Neural progenitor cell (in vitro differentiated cells): Measurements from ENCODE around the gene KRTAP12-2. TPM values are rescaled to one million over a fixed set of nuclear protein-coding genes. Genes with fewer than 3 reads are reported as not detected.
A peak's percentile ranks its signal among the peaks of the same experiment; 100 is the strongest.

Experiments used
- DNase-seq: peaks from one replicate; pipeline ENCODE4 v3.0.0-alpha.2; 2016; ENCODE audit warnings: low spot score
- H2AFZ ChIP-seq: fragments of 200-600 bp; sonication (generic); replicated peaks from 2 replicates; pipeline ENCODE4 v1.6.1; 2016; ENCODE audit warnings: antibody characterized with exemption
- H3F3A ChIP-seq: fragments of 200-600 bp; sonication (generic); 2 replicates; pipeline ENCODE4 v1.6.1; 2016; ENCODE audit warnings: antibody characterized with exemption, low read depth
- H3K27ac ChIP-seq: fragments of 200-600 bp; sonication (generic); 2 replicates; pipeline ENCODE4 v1.5.1; 2016; ENCODE audit warnings: mild to moderate bottlenecking
- H3K27me3 ChIP-seq: fragments of 200-600 bp; sonication (generic); 2 replicates; pipeline ENCODE4 v1.6.1; 2016; ENCODE audit warnings: mild to moderate bottlenecking, moderate library complexity
- H3K36me3 ChIP-seq: fragments of 200-600 bp; sonication (generic); 2 replicates; pipeline ENCODE4 v1.5.1; 2016
- H3K4me1 ChIP-seq: fragments of 200-600 bp; sonication (generic); 2 replicates; pipeline ENCODE4 v1.6.1; 2016; ENCODE audit warnings: mixed run types
- H3K4me2 ChIP-seq: fragments of 200-600 bp; sonication (generic); 2 replicates; pipeline ENCODE4 v1.6.1; 2016
- H3K4me3 ChIP-seq: fragments of 200-600 bp; sonication (generic); 2 replicates; pipeline ENCODE4 v1.5.1; 2016
- H3K79me2 ChIP-seq: fragments of 200-600 bp; sonication (generic); 2 replicates; pipeline ENCODE4 v1.6.1; 2016; ENCODE audit warnings: low read depth
- H3K9ac ChIP-seq: fragments of 200-600 bp; sonication (generic); 2 replicates; pipeline ENCODE4 v1.6.1; 2016
- H3K9me3 ChIP-seq: fragments of 200-600 bp; sonication (generic); 2 replicates; pipeline ENCODE4 v1.5.1; 2016; ENCODE audit warnings: low read depth
- H4K20me1 ChIP-seq: fragments of 200-600 bp; sonication (generic); 2 replicates; pipeline ENCODE4 v1.6.1; 2016; ENCODE audit warnings: low read depth
- H3K27ac Mint-ChIP-seq: 3 replicates; pipeline ENCODE4 v1.8.0; 2021; ENCODE audit warnings: mixed read lengths
- H3K27me3 Mint-ChIP-seq: 2 replicates; pipeline ENCODE4 v1.8.0; 2022; ENCODE audit warnings: low read depth, mild to moderate bottlenecking, inconsistent platforms, moderate library complexity, mixed read lengths; ENCODE audit not compliant: insufficient read depth
- H3K36me3 Mint-ChIP-seq: 3 replicates; pipeline ENCODE4 v1.8.0; 2021; ENCODE audit warnings: mixed read lengths
- H3K4me1 Mint-ChIP-seq: 3 replicates; pipeline ENCODE4 v1.8.0; 2021; ENCODE audit warnings: mixed read lengths
- H3K4me3 Mint-ChIP-seq: 3 replicates; pipeline ENCODE4 v1.8.0; 2021; ENCODE audit warnings: mild to moderate bottlenecking, moderate library complexity, mixed read lengths
- H3K9me3 Mint-ChIP-seq: 3 replicates; pipeline ENCODE4 v1.8.0; 2020; ENCODE audit warnings: mixed read lengths
- CTCF ChIP-seq: fragments of 200-600 bp; sonication (generic); IDR thresholded peaks from 2 replicates; pipeline ENCODE4 v1.5.1; 2017; ENCODE audit warnings: antibody characterized with exemption, mild to moderate bottlenecking
- EZH2 ChIP-seq: fragments of 200-600 bp; sonication (generic); IDR thresholded peaks from 2 replicates; pipeline ENCODE4 v1.6.1; 2017; ENCODE audit warnings: antibody characterized with exemption, mild to moderate bottlenecking, moderate library complexity
- EZH2phosphoT487 ChIP-seq: fragments of 200-600 bp; sonication (generic); IDR thresholded peaks from 2 replicates; pipeline ENCODE4 v1.6.1; 2017; ENCODE audit warnings: antibody characterized with exemption
- total RNA-seq: library from RNA; depleted of rRNA; stranded (reverse); fragments of >200 nt; gene quantifications from 2 replicates; pipeline ENCODE4 v1.2.3, GENCODE V29; 2015; ENCODE audit warnings: low replicate concordance

The KRTAP12-2 gene, protein sequence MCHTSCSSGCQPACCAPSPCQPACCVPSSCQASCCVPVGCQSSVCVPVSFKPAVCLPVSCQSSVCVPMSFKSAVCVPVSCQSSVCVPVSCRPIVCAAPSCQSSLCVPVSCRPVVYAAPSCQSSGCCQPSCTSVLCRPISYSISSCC
- total RNA-seq, result not detected in 2 replicates

DNA sequence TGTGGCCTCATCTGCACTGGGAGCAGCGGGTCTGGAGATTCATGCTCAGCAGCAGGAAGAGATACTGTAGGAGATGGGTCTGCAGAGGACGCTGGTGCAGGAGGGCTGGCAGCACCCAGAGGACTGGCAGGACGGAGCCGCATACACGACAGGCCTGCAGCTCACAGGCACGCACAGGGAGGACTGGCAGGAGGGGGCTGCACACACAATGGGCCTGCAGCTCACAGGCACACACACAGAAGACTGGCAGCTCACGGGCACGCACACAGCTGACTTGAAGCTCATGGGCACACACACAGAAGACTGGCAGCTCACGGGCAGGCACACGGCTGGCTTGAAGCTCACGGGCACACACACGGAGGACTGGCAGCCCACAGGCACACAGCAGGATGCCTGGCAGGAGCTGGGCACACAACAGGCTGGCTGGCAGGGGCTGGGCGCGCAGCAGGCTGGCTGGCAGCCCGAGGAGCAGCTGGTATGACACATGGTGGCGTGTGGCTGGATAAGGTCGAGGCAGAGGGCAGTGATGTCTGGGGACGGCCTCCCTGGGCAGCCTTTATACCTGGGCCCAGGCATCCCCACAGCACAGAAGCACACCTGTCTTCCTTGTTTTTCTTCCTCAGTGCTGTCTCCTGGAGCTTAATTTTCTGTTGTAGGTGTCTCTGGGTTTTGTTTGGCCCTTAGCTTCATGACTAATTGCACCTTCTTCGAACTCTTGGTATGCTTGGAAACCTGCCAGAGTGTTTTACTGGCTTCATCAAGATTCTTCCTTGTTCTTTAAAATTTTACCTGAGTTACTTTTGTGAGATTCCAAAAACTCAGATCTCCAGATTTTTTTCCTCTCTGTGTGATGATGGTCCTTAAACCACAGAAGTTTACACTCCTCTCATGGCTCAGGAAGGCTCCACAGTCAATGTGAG, at the start of gene KRTAP12-2:
TSS of gene KRTAP12-2 (minus strand) at position 527 of the 920 bp plus-strand sequence. CDS start at position 486, 41 bp downstream.
- Histone ChIP-seq H4K20me1 (no peaks in the 10 kb centered on the region), H3K4me2 (no peak within 1 kb of the TSS), H3K9ac (no peak within 1 kb of the TSS), H3K27me3 (no peaks in the 10 kb centered on the region), H3K4me1 (no peaks in the 10 kb centered on the region), H3K36me3 (no peaks in the 10 kb centered on the region), H2AFZ (no peak within 1 kb of the TSS), H3K4me3 (no peak within 1 kb of the TSS), H3K9me3 (peaks cover 6% of the 10 kb centered on the region), H3K79me2 (no peaks in the 10 kb centered on the region), H3K27ac (no peak within 1 kb of the TSS), H3F3A (no peaks in the 10 kb centered on the region)
- no peak for TF ChIP-seq EZH2phosphoT487
- TF ChIP-seq CTCF, result no peak
- no peak for TF ChIP-seq EZH2
- Mint-ChIP-seq H3K4me3 (no peak within 1 kb of the TSS), H3K4me1 (no peaks in the 10 kb centered on the region), H3K27me3 (peaks cover 7% of the 10 kb centered on the region), H3K36me3 (no peaks in the 10 kb centered on the region), H3K27ac (no peak within 1 kb of the TSS), H3K9me3 (peaks cover 38% of the 10 kb centered on the region)
- DNase-seq, result no peak

- Histone ChIP-seq H3K4me2 (peak overlapping the region; percentile 8), H3K36me3 (no peaks in the 10 kb centered on the region), H2AFZ (no peak overlapping the region), H3F3A (peaks cover 12% of the 10 kb centered on the region), H3K4me1 (peaks cover 43% of the 10 kb centered on the region), H4K20me1 (peaks cover 26% of the 10 kb centered on the region), H3K9me3 (no peaks in the 10 kb centered on the region), H3K79me2 (no peaks in the 10 kb centered on the region), H3K27me3 (peaks cover 51% of the 10 kb centered on the region), H3K9ac (no peak overlapping the region), H3K4me3 (no peak overlapping the region), H3K27ac (no peak overlapping the region)
- no peak for TF ChIP-seq CTCF
- TF ChIP-seq EZH2phosphoT487, result no peak
- no peak for TF ChIP-seq EZH2
- no peaks in the 10 kb centered on the region for H3K36me3 Mint-ChIP-seq
- H3K4me3 Mint-ChIP-seq, result no peak overlapping the region
- peaks cover 50% of the 10 kb centered on the region for H3K27me3 Mint-ChIP-seq
- H3K9me3 Mint-ChIP-seq, result no peaks in the 10 kb centered on the region
- H3K27ac Mint-ChIP-seq, result no peak overlapping the region
- no peak for DNase-seq
- H3K4me1 Mint-ChIP-seq, result peaks cover 15% of the 10 kb centered on the region
Observed at GRCh38 chr21:44714905-44715304, 48.2 kb upstream of the KRTAP12-2 start.

DNA sequence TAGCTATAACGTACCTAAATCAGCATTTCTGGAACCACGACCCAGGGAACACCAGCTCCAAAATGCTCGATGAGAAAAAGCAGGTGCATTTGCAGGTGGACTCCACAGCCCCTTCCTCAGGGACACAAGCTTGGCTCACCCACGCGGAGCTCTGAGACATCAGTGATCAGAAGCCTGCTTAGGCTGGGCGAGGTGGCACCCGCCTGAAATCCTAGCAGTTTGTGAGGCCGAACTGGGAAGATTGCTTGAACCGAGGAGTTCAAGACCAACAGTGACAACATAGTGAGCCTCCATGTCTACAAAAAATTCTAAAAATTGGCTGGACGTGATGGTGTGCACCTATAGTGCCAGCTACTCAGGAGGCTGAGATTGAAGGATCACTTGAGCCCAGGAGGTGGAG, 47.1 kb upstream of the KRTAP12-2 start:
- Mint-ChIP-seq H3K4me1 (peaks cover 22% of the 10 kb centered on the region), H3K36me3 (no peaks in the 10 kb centered on the region), H3K27ac (no peak overlapping the region), H3K9me3 (no peaks in the 10 kb centered on the region), H3K4me3 (no peak overlapping the region), H3K27me3 (peaks cover 60% of the 10 kb centered on the region)
- no peaks in the 10 kb centered on the region for H3K79me2 ChIP-seq
- H3K4me3 ChIP-seq, result no peak overlapping the region
- H3F3A ChIP-seq, result peaks cover 12% of the 10 kb centered on the region
- DNase-seq, result no peak
- no peak overlapping the region for H3K9ac ChIP-seq
- no peak overlapping the region for H3K27ac ChIP-seq
- H4K20me1 ChIP-seq, result peaks cover 28% of the 10 kb centered on the region
- H3K27me3 ChIP-seq, result peaks cover 61% of the 10 kb centered on the region
- peaks cover 53% of the 10 kb centered on the region for H3K4me1 ChIP-seq
- TF ChIP-seq EZH2 (no peak), CTCF (no peak), EZH2phosphoT487 (no peak)
- no peaks in the 10 kb centered on the region for H3K9me3 ChIP-seq
- H2AFZ ChIP-seq, result no peak overlapping the region
- H3K4me2 ChIP-seq, result no peak overlapping the region
- no peaks in the 10 kb centered on the region for H3K36me3 ChIP-seq
